ENCODE measurements around the gene CTNNA3. TPM values are rescaled to one million over a fixed set of nuclear protein-coding genes. Genes with fewer than 3 reads are reported as not detected.

Gene CTNNA3
- polyA plus RNA-seq, 2 donors = 0.08 to 0.10 TPM

DNA sequence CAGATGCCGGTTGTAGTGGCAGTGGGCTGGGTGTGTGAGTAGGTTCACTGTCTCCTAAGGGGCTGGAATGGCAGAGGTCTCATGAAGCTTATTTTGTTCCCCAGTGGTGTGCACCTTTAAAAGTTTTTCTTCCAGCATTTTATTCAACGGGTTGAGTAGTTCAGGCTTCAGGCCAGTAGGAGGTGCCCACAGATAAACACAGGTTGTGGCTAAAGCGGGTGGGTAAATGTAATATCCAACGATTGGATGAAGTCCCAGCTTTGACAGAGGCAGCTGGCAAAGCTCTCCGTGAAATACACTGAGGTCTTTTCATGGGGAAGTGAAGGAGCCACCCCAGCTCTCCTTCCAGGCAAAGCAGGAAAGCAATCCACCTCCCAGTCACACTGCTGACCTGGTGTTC lies 1109.9 kb downstream of the CTNNA3 start:
- H3K27ac ChIP-seq (ENCODE audit: low read depth in 2 of 2, low read length in 1 of 2) = no peak overlapping the region
- H3K36me3 ChIP-seq (ENCODE audit: control insufficient read depth in 2 of 2, insufficient read depth in 2 of 2, low read length in 1 of 2) = no peaks in the 10 kb centered on the region
- peaks cover 0 to 3% of the 10 kb centered on the region in 2 donors for H3K9me3 ChIP-seq (ENCODE audit: control insufficient read depth in 2 of 2, insufficient read depth in 1 of 2, low read depth in 1 of 2, low read length in 1 of 2)
- H3K4me1 ChIP-seq (ENCODE audit: control insufficient read depth in 2 of 2, insufficient read depth in 2 of 2, low read length in 1 of 2) = no peaks in the 10 kb centered on the region
- H3K4me3 ChIP-seq (ENCODE audit: low read depth in 1 of 2, low read length in 2 of 2) = no peak overlapping the region
- 31 to 33% methylated on average over 5 of the region's 5 CpGs for WGBS, 2 donors
- no peaks in the 10 kb centered on the region for H3K27me3 ChIP-seq (ENCODE audit: control insufficient read depth in 1 of 2, insufficient read depth in 2 of 2, low read length in 2 of 2)

- WGBS, 2 donors = 77 to 83% methylated on average over 2 of the region's 2 CpGs
- H3K4me1 ChIP-seq (ENCODE audit: control insufficient read depth in 2 of 2, insufficient read depth in 2 of 2, low read length in 1 of 2) = no peaks in the 10 kb centered on the region
- no peaks in the 10 kb centered on the region for H3K27me3 ChIP-seq (ENCODE audit: control insufficient read depth in 1 of 2, insufficient read depth in 2 of 2, low read length in 2 of 2)
- H3K27ac ChIP-seq (ENCODE audit: low read depth in 2 of 2, low read length in 1 of 2) = no peak overlapping the region
- H3K9me3 ChIP-seq (ENCODE audit: control insufficient read depth in 2 of 2, insufficient read depth in 1 of 2, low read depth in 1 of 2, low read length in 1 of 2) = no peaks in the 10 kb centered on the region
- no peak overlapping the region for H3K4me3 ChIP-seq (ENCODE audit: low read depth in 1 of 2, low read length in 2 of 2)
- H3K36me3 ChIP-seq (ENCODE audit: control insufficient read depth in 2 of 2, insufficient read depth in 2 of 2, low read length in 1 of 2) = no peaks in the 10 kb centered on the region
These were observed 1120.6 kb downstream of the CTNNA3 start for GRCh38 chr10:66575251-66575855.

DNA sequence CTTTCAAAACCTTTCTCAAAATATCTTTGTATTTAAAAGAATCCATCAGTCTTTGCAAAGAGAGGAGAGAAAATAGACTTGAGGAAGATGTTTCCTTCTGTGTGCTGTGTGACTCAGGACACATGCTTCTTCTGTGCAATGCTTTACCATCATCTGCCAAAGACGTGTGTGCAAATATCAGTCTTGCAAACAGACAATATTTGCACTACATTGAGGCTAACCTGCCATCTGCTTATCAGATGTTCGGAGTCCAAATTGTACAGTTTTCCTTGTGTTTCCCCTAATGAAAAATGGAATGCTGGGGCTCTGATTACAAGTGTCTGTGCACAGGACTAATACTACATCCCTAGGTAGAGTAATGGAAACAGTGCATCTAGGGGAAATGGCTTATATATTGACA lies 1123.3 kb downstream of the CTNNA3 start:
- Histone ChIP-seq H3K27ac (ENCODE audit: low read depth in 2 of 2, low read length in 1 of 2) (no peak overlapping the region), H3K4me1 (ENCODE audit: control insufficient read depth in 2 of 2, insufficient read depth in 2 of 2, low read length in 1 of 2) (no peaks in the 10 kb centered on the region), H3K9me3 (ENCODE audit: control insufficient read depth in 2 of 2, insufficient read depth in 1 of 2, low read depth in 1 of 2, low read length in 1 of 2) (no peaks in the 10 kb centered on the region), H3K4me3 (ENCODE audit: low read depth in 1 of 2, low read length in 2 of 2) (no peak overlapping the region), H3K36me3 (ENCODE audit: control insufficient read depth in 2 of 2, insufficient read depth in 2 of 2, low read length in 1 of 2) (no peaks in the 10 kb centered on the region), H3K27me3 (ENCODE audit: control insufficient read depth in 1 of 2, insufficient read depth in 2 of 2, low read length in 2 of 2) (no peaks in the 10 kb centered on the region)
- 50 to 60% methylated on average over 2 of the region's 2 CpGs for WGBS, 2 donors

- H3K27ac ChIP-seq (ENCODE audit: low read depth in 2 of 2, low read length in 1 of 2) = no peak overlapping the region
- WGBS, 2 donors = 72 to 74% methylated on average over 4 of the region's 4 CpGs
- no peak overlapping the region for H3K4me3 ChIP-seq (ENCODE audit: low read depth in 1 of 2, low read length in 2 of 2)
- H3K9me3 ChIP-seq (ENCODE audit: control insufficient read depth in 2 of 2, insufficient read depth in 1 of 2, low read depth in 1 of 2, low read length in 1 of 2) = no peaks in the 10 kb centered on the region
- H3K4me1 ChIP-seq (ENCODE audit: control insufficient read depth in 2 of 2, insufficient read depth in 2 of 2, low read length in 1 of 2) = no peaks in the 10 kb centered on the region
- no peaks in the 10 kb centered on the region for H3K27me3 ChIP-seq (ENCODE audit: control insufficient read depth in 1 of 2, insufficient read depth in 2 of 2, low read length in 2 of 2)
- no peaks in the 10 kb centered on the region for H3K36me3 ChIP-seq (ENCODE audit: control insufficient read depth in 2 of 2, insufficient read depth in 2 of 2, low read length in 1 of 2)
These were observed 1130.0 kb downstream of the CTNNA3 start for GRCh38 chr10:66565999-66566398.

GRCh38 chr10:66564287-66564686 lies 1131.7 kb downstream of the CTNNA3 start:
- Histone ChIP-seq H3K36me3 (ENCODE audit: control insufficient read depth in 2 of 2, insufficient read depth in 2 of 2, low read length in 1 of 2) (no peaks in the 10 kb centered on the region), H3K4me1 (ENCODE audit: control insufficient read depth in 2 of 2, insufficient read depth in 2 of 2, low read length in 1 of 2) (no peaks in the 10 kb centered on the region), H3K27me3 (ENCODE audit: control insufficient read depth in 1 of 2, insufficient read depth in 2 of 2, low read length in 2 of 2) (no peaks in the 10 kb centered on the region), H3K27ac (ENCODE audit: low read depth in 2 of 2, low read length in 1 of 2) (no peak overlapping the region), H3K4me3 (ENCODE audit: low read depth in 1 of 2, low read length in 2 of 2) (no peak overlapping the region), H3K9me3 (ENCODE audit: control insufficient read depth in 2 of 2, insufficient read depth in 1 of 2, low read depth in 1 of 2, low read length in 1 of 2) (no peaks in the 10 kb centered on the region)
- WGBS, 2 donors = 53 to 55% methylated on average over 3 of the region's 3 CpGs

GRCh38 chr10:66555061-66555460 lies 1140.9 kb downstream of the CTNNA3 start:
- WGBS, 2 donors = 40 to 46% methylated on average over 2 of the region's 2 CpGs
- Histone ChIP-seq H3K4me1 (ENCODE audit: control insufficient read depth in 2 of 2, insufficient read depth in 2 of 2, low read length in 1 of 2) (no peaks in the 10 kb centered on the region), H3K4me3 (ENCODE audit: low read depth in 1 of 2, low read length in 2 of 2) (no peak overlapping the region), H3K9me3 (ENCODE audit: control insufficient read depth in 2 of 2, insufficient read depth in 1 of 2, low read depth in 1 of 2, low read length in 1 of 2) (no peaks in the 10 kb centered on the region), H3K27ac (ENCODE audit: low read depth in 2 of 2, low read length in 1 of 2) (no peak overlapping the region), H3K27me3 (ENCODE audit: control insufficient read depth in 1 of 2, insufficient read depth in 2 of 2, low read length in 2 of 2) (no peaks in the 10 kb centered on the region), H3K36me3 (ENCODE audit: control insufficient read depth in 2 of 2, insufficient read depth in 2 of 2, low read length in 1 of 2) (no peaks in the 10 kb centered on the region)

- H3K9me3 ChIP-seq (ENCODE audit: control insufficient read depth in 2 of 2, insufficient read depth in 1 of 2, low read depth in 1 of 2, low read length in 1 of 2) = no peaks in the 10 kb centered on the region
- H3K4me1 ChIP-seq (ENCODE audit: control insufficient read depth in 2 of 2, insufficient read depth in 2 of 2, low read length in 1 of 2) = no peaks in the 10 kb centered on the region
- WGBS, 2 donors = 93 to 96% methylated on average over 1 of the region's 1 CpG
- H3K4me3 ChIP-seq (ENCODE audit: low read depth in 1 of 2, low read length in 2 of 2) = no peak overlapping the region
- no peak overlapping the region for H3K27ac ChIP-seq (ENCODE audit: low read depth in 2 of 2, low read length in 1 of 2)
- H3K27me3 ChIP-seq (ENCODE audit: control insufficient read depth in 1 of 2, insufficient read depth in 2 of 2, low read length in 2 of 2) = no peaks in the 10 kb centered on the region
- H3K36me3 ChIP-seq (ENCODE audit: control insufficient read depth in 2 of 2, insufficient read depth in 2 of 2, low read length in 1 of 2) = no peaks in the 10 kb centered on the region
These were observed 1143.7 kb downstream of the CTNNA3 start for GRCh38 chr10:66552331-66552730.

DNA sequence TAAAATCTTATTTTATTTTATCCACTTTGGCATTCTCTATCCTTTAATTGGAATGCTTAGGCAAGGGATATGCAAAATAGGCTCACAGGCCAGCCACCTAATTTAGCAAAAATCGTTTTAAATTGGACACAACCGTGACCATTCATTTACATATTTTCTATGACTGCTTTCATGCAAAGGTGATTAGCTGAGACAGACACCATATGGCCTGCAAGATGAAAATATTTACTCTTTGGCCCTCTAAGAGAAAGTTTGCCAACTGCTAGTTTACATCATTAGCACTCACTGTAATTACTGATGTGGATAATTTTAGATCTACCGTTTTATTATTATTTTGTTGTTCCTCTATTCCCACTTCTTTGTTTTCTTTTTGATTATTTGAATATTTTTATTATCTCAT lies 1145.6 kb downstream of the CTNNA3 start:
- Histone ChIP-seq H3K4me1 (ENCODE audit: control insufficient read depth in 2 of 2, insufficient read depth in 2 of 2, low read length in 1 of 2) (no peaks in the 10 kb centered on the region), H3K27me3 (ENCODE audit: control insufficient read depth in 1 of 2, insufficient read depth in 2 of 2, low read length in 2 of 2) (no peaks in the 10 kb centered on the region), H3K4me3 (ENCODE audit: low read depth in 1 of 2, low read length in 2 of 2) (no peak overlapping the region), H3K27ac (ENCODE audit: low read depth in 2 of 2, low read length in 1 of 2) (no peak overlapping the region), H3K9me3 (ENCODE audit: control insufficient read depth in 2 of 2, insufficient read depth in 1 of 2, low read depth in 1 of 2, low read length in 1 of 2) (no peaks in the 10 kb centered on the region), H3K36me3 (ENCODE audit: control insufficient read depth in 2 of 2, insufficient read depth in 2 of 2, low read length in 1 of 2) (no peaks in the 10 kb centered on the region)
- 43 to 53% methylated on average over 3 of the region's 3 CpGs for WGBS, 2 donors

DNA sequence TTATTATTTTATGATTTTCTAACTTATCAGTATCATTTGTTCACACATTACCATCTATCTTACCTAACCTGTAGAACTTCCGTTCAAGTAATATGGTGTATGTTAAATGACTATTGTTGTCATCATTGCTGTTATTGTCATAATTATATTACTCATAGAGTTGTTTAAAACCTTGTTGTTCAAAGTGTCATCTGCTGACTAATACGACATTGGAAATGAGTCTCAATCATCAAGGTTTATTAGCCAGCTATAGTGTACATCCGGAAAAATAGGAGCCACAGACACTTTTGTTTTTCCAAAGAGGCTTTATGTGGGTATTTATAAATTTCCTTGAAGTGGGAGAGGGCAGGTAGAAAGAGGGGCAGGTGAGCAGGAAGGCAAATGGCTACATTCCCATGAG lies 1157.1 kb downstream of the CTNNA3 start:
- H3K27ac ChIP-seq (ENCODE audit: low read depth in 2 of 2, low read length in 1 of 2) = no peak overlapping the region
- H3K4me1 ChIP-seq (ENCODE audit: control insufficient read depth in 2 of 2, insufficient read depth in 2 of 2, low read length in 1 of 2) = no peaks in the 10 kb centered on the region
- H3K9me3 ChIP-seq (ENCODE audit: control insufficient read depth in 2 of 2, insufficient read depth in 1 of 2, low read depth in 1 of 2, low read length in 1 of 2) = no peaks in the 10 kb centered on the region
- no peak overlapping the region for H3K4me3 ChIP-seq (ENCODE audit: low read depth in 1 of 2, low read length in 2 of 2)
- 75% methylated on average over 3 of the region's 3 CpGs for WGBS, 2 donors
- H3K36me3 ChIP-seq (ENCODE audit: control insufficient read depth in 2 of 2, insufficient read depth in 2 of 2, low read length in 1 of 2) = no peaks in the 10 kb centered on the region
- H3K27me3 ChIP-seq (ENCODE audit: control insufficient read depth in 1 of 2, insufficient read depth in 2 of 2, low read length in 2 of 2) = no peaks in the 10 kb centered on the region

DNA sequence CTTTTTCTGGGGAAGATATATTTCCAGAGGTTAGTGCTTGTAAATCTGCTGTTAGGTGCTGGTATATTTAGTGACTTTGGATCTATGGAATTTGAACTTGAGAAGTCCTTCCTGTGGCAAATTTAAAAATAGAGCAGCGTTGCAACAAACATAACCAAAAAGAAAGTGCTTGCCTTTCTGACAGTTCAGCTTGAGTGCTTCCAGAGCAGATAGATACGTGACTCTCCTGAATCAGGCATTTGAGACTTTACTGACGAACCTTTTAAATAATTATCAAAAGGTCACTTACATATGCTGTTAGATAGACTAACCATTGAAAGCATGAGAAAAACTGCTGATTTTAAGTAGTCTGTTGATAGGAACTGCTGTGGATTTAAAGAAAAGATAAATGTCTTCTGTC lies 1157.6 kb downstream of the CTNNA3 start:
- Histone ChIP-seq H3K36me3 (ENCODE audit: control insufficient read depth in 2 of 2, insufficient read depth in 2 of 2, low read length in 1 of 2) (no peaks in the 10 kb centered on the region), H3K27me3 (ENCODE audit: control insufficient read depth in 1 of 2, insufficient read depth in 2 of 2, low read length in 2 of 2) (no peaks in the 10 kb centered on the region), H3K4me3 (ENCODE audit: low read depth in 1 of 2, low read length in 2 of 2) (no peak overlapping the region), H3K9me3 (ENCODE audit: control insufficient read depth in 2 of 2, insufficient read depth in 1 of 2, low read depth in 1 of 2, low read length in 1 of 2) (no peaks in the 10 kb centered on the region), H3K27ac (ENCODE audit: low read depth in 2 of 2, low read length in 1 of 2) (no peak overlapping the region), H3K4me1 (ENCODE audit: control insufficient read depth in 2 of 2, insufficient read depth in 2 of 2, low read length in 1 of 2) (no peaks in the 10 kb centered on the region)
- WGBS, 2 donors = 43 to 45% methylated on average over 3 of the region's 3 CpGs

Data from esophagus (tissue), 2 donors.